NCI-H2227 (cell line): ENCODE results near the gene MEI4.
"Not testable (repeated sequence)": the region's sequence is repeated elsewhere in the genome, so short reads cannot be mapped to it uniquely, and the experiment has no call there.

ENCODE experiments used
- DNase-seq: peaks from one replicate; lab custom pipeline; 2025; ENCODE audit not compliant: unreplicated experiment; lab: John Stamatoyannopoulos, UW

Gene MEI4

GRCh38 chr6:77813090-77813489 lies 160.3 kb downstream of the MEI4 start:
- DNase-seq = no peak

GRCh38 chr6:77814119-77814518 lies 161.3 kb downstream of the MEI4 start:
- no peak for DNase-seq

- DNase-seq = no peak
Observed at GRCh38 chr6:77815531-77815930, 162.7 kb downstream of the MEI4 start.

- no peak for DNase-seq
Observed at GRCh38 chr6:77816766-77817270, 164.0 kb downstream of the MEI4 start.

- no peak for DNase-seq
Observed at GRCh38 chr6:77822265-77822664, 169.4 kb downstream of the MEI4 start.

GRCh38 chr6:77825204-77825603 lies 172.4 kb downstream of the MEI4 start:
- no peak for DNase-seq

- DNase-seq = no peak
Observed at GRCh38 chr6:77829736-77830135, 176.9 kb downstream of the MEI4 start.

- DNase-seq = not testable (repeated sequence)
Observed at GRCh38 chr6:77833749-77834148, 180.9 kb downstream of the MEI4 start.

GRCh38 chr6:77834591-77834996 lies 181.8 kb downstream of the MEI4 start:
- no peak for DNase-seq

GRCh38 chr6:77837034-77837784 lies 184.4 kb downstream of the MEI4 start:
- DNase-seq = no peak

- no peak for DNase-seq
Observed at GRCh38 chr6:77839292-77839691, 186.5 kb downstream of the MEI4 start.

GRCh38 chr6:77844822-77845221 lies 192.0 kb downstream of the MEI4 start:
- DNase-seq = no peak

- no peak for DNase-seq
Observed at GRCh38 chr6:77853401-77853800, 200.6 kb downstream of the MEI4 start.

GRCh38 chr6:77856391-77856790 lies 203.6 kb downstream of the MEI4 start:
- DNase-seq = no peak

GRCh38 chr6:77857421-77857820 lies 204.6 kb downstream of the MEI4 start:
- no peak for DNase-seq

- no peak for DNase-seq
Observed at GRCh38 chr6:77876300-77876699, 223.5 kb downstream of the MEI4 start.

GRCh38 chr6:77879527-77879926 lies 226.7 kb downstream of the MEI4 start:
- DNase-seq = no peak

GRCh38 chr6:77880501-77880900 lies 227.7 kb downstream of the MEI4 start:
- no peak for DNase-seq

- no peak for DNase-seq
Observed at GRCh38 chr6:77883851-77884250, 231.0 kb downstream of the MEI4 start.

- no peak for DNase-seq
Observed at GRCh38 chr6:77893391-77893790, 240.6 kb downstream of the MEI4 start.

- no peak for DNase-seq
Observed at GRCh38 chr6:77906070-77906469, 253.2 kb downstream of the MEI4 start.

GRCh38 chr6:77910826-77911225 lies 258.0 kb downstream of the MEI4 start:
- DNase-seq = no peak

- DNase-seq = no peak
Observed at GRCh38 chr6:77926198-77926751, 273.4 kb downstream of the MEI4 start.
